Stimulated activated CD4-positive, alpha-beta T cell treated with anti-CD3 and anti-CD28 coated beads, Interleukin-4, amount 100 ng/mL, for 1 hour (primary cell): ENCODE data around the gene SLC2A4RG.

ENCODE experiments used
- DNase-seq: peaks from one replicate; pipeline ENCODE4 v3.0.0-alpha.2; 2020

Gene SLC2A4RG

GRCh38 chr20:63700199-63701050, 39.2 kb upstream of the SLC2A4RG start:
- no peak for DNase-seq

- DNase-seq: no peak
Measured at GRCh38 chr20:63701051-63701328, 38.6 kb upstream of the SLC2A4RG start.

GRCh38 chr20:63701329-63702035, 38.1 kb upstream of the SLC2A4RG start:
- no peak for DNase-seq

GRCh38 chr20:63702036-63702665, 37.4 kb upstream of the SLC2A4RG start:
- no peak for DNase-seq

GRCh38 chr20:63702751-63703470, 36.7 kb upstream of the SLC2A4RG start:
- DNase-seq: no peak

- no peak for DNase-seq
Measured at GRCh38 chr20:63703471-63703975, 36.1 kb upstream of the SLC2A4RG start.

GRCh38 chr20:63703976-63704748, 35.4 kb upstream of the SLC2A4RG start:
- no peak for DNase-seq

GRCh38 chr20:63704749-63705117, 34.8 kb upstream of the SLC2A4RG start:
- DNase-seq: no peak

GRCh38 chr20:63705232-63706026, 34.1 kb upstream of the SLC2A4RG start:
- no peak for DNase-seq

GRCh38 chr20:63706027-63706695, 33.4 kb upstream of the SLC2A4RG start:
- no peak for DNase-seq

- peak; percentile 72 for DNase-seq
Measured at GRCh38 chr20:63706852-63707557, 32.6 kb upstream of the SLC2A4RG start.

- peak; percentile 90 for DNase-seq
Measured at GRCh38 chr20:63707558-63708300, 31.8 kb upstream of the SLC2A4RG start, which contains the start of the genes ARFRP1 and ZGPAT. TSS of gene ARFRP1 (minus strand) at chr20:63707976. CDS start at chr20:63707091, 885 bp downstream. TSS of gene ZGPAT (plus strand) at chr20:63708039. CDS start at chr20:63708581, 542 bp downstream.

- DNase-seq: peak; percentile 9
Measured at GRCh38 chr20:63708301-63709148, 31.1 kb upstream of the SLC2A4RG start.

- no peak for DNase-seq
Measured at GRCh38 chr20:63709149-63709527, 30.4 kb upstream of the SLC2A4RG start.

- no peak for DNase-seq
Measured at GRCh38 chr20:63711085-63711645, 28.4 kb upstream of the SLC2A4RG start.

- no peak for DNase-seq
Measured at GRCh38 chr20:63712191-63712590, 27.4 kb upstream of the SLC2A4RG start.

GRCh38 chr20:63714858-63715257, 24.7 kb upstream of the SLC2A4RG start:
- DNase-seq: no peak

GRCh38 chr20:63718996-63719395, 20.6 kb upstream of the SLC2A4RG start:
- no peak for DNase-seq
